Brain microvascular endothelial cell (primary cell): ENCODE results near the gene GTF2F1.
A peak's percentile ranks its signal among the peaks of the same experiment; 100 is the strongest.

Source experiments
- DNase-seq: peaks from one replicate; pipeline ENCODE4 v3.0.0-alpha.2; 2020
- H3K27ac ChIP-seq: fragments of 250-450 bp; sonication (Bioruptor Pico); 2 replicates; pipeline ENCODE4 v1.5.1; 2020; ENCODE audit warnings: mild to moderate bottlenecking, moderate library complexity
- H3K27me3 ChIP-seq: fragments of 250-450 bp; sonication (Bioruptor Pico); replicated peaks from 2 replicates; pipeline ENCODE4 v1.5.1; 2020; ENCODE audit warnings: mild to moderate bottlenecking
- H3K36me3 ChIP-seq: fragments of 250-450 bp; sonication (Bioruptor Pico); replicated peaks from 2 replicates; pipeline ENCODE4 v1.5.1; 2020; ENCODE audit warnings: mild to moderate bottlenecking
- H3K4me3 ChIP-seq: 2 replicates; pipeline ENCODE4 v1.5.1; 2011; ENCODE audit warnings: low read depth, mild to moderate bottlenecking, control low read depth, low read length, moderate library complexity
- in situ Hi-C: cut with HindIII; loops from 2 replicates; pipeline ENCODE4 v1.10.0; 2017; ENCODE audit warnings: low sequenced_read_pairs, low pct_ligation_motif_present
- TF ChIP-seq, protein P1 (sequence below): IDR thresholded peaks from 2 replicates; pipeline ENCODE4 v1.5.1; 2011; ENCODE audit warnings: low read depth, mild to moderate bottlenecking, moderate library complexity, low read length, control low read depth, inconsistent platforms; ENCODE audit errors: missing control alignments

Gene GTF2F1

GRCh38 chr19:6378041-6378440 is 14.9 kb downstream of the GTF2F1 start:
- in situ Hi-C loops = no loop called here
- no peak overlapping the region for H3K27ac ChIP-seq
- no peak overlapping the region for H3K4me3 ChIP-seq
- H3K27me3 ChIP-seq = no peaks in the 10 kb centered on the region
- DNase-seq = no peak
- TF ChIP-seq, protein P1, sequence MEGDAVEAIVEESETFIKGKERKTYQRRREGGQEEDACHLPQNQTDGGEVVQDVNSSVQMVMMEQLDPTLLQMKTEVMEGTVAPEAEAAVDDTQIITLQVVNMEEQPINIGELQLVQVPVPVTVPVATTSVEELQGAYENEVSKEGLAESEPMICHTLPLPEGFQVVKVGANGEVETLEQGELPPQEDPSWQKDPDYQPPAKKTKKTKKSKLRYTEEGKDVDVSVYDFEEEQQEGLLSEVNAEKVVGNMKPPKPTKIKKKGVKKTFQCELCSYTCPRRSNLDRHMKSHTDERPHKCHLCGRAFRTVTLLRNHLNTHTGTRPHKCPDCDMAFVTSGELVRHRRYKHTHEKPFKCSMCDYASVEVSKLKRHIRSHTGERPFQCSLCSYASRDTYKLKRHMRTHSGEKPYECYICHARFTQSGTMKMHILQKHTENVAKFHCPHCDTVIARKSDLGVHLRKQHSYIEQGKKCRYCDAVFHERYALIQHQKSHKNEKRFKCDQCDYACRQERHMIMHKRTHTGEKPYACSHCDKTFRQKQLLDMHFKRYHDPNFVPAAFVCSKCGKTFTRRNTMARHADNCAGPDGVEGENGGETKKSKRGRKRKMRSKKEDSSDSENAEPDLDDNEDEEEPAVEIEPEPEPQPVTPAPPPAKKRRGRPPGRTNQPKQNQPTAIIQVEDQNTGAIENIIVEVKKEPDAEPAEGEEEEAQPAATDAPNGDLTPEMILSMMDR = no peak
- H3K36me3 ChIP-seq = peaks cover 43% of the 10 kb centered on the region

DNA sequence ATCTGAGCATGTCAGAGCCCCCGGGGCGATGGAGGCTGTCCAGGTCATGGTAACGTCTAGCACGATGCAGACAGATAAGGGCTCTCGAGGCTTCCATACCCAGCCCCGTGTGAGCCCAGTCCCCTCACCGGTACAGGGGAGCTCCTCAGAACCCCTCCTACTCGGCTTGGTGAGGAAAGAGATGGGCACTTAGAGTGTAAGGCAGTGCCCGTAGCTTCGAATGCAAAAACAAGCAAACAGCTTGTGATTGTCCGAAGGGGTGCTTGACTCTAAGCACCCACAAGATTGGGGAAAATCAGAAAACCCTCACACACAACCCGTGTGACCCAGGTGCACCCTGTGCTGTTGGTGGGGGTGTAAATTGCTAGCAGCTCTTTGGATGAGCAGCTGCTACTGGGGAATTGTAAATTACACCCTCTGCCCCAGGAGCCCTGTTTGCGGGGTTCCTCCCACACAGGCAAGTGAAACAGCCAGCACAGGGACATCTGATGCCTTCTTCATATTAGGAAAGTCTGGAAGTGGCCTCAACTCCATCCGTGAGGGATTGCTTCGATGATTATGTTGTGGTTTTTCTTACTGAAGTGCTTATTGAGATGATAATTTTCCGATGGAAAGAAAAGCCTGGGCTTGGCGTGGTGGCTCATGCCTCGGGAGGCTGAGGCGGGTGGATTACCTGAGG is 16.3 kb downstream of the GTF2F1 start:
- Histone ChIP-seq H3K27me3 (no peaks in the 10 kb centered on the region), H3K27ac (no peak overlapping the region), H3K4me3 (no peak overlapping the region), H3K36me3 (peaks cover 32% of the 10 kb centered on the region)
- no peak for DNase-seq
- TF ChIP-seq, protein P1 = no peak
- in situ Hi-C loops = no loop called here

DNA sequence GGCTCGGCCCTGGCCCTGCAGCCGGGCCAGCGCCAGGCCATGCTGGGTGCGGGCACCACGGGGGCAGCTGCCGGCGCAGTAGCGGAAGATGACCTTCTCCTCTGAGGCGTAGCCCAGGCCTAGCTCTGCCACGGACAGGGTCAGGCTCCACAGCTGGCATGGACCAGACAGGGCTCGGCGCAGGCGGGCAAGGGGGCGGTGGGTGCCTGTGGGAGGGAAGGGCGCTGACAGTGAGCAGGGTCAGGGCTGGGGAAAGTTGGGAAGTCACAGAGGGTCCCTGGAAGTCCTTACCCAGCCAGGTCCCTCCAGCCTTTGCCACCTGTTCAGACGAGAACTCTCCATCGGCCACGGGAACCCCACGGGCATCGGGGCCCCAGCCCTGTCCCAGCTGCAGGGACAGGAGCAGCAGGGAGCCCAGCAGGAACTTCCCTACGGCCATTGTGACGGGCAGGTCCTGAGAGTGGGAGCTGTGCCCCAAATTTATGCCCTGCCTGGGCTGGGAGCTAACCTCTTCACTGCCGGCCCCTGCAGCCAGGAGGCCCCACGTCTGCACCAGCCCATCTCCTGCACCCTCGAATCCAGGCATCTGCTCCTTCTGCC is 17.5 kb downstream of the GTF2F1 start, which contains the start of gene PSPN:
PSPN (minus strand) TSS at position 523 of the 600 bp plus-strand sequence; CDS start at position 439, 84 bp downstream.
- H3K27ac ChIP-seq = no peak within 1 kb of the TSS
- peaks cover 21% of the 10 kb centered on the region for H3K36me3 ChIP-seq
- no peak for DNase-seq
- TF ChIP-seq, protein P1 = no peak
- H3K27me3 ChIP-seq = no peaks in the 10 kb centered on the region
- in situ Hi-C loops = no loop called here
- H3K4me3 ChIP-seq = no peak within 1 kb of the TSS

GRCh38 chr19:6374711-6375410 is 18.1 kb downstream of the GTF2F1 start:
- TF ChIP-seq, protein P1 = no peak
- no peak overlapping the region for H3K4me3 ChIP-seq
- in situ Hi-C loops = no loop called here
- H3K27ac ChIP-seq = no peak overlapping the region
- H3K36me3 ChIP-seq = peaks cover 14% of the 10 kb centered on the region
- no peak for DNase-seq
- no peaks in the 10 kb centered on the region for H3K27me3 ChIP-seq

- H3K36me3 ChIP-seq = peaks cover 10% of the 10 kb centered on the region
- H3K27ac ChIP-seq = no peak overlapping the region
- in situ Hi-C loops = no loop called here
- TF ChIP-seq, protein P1 = no peak
- DNase-seq = no peak
- peak overlapping the region; percentile 58 for H3K4me3 ChIP-seq
- H3K27me3 ChIP-seq = no peaks in the 10 kb centered on the region
Observed at GRCh38 chr19:6374161-6374709, 18.7 kb downstream of the GTF2F1 start.
